Ishikawa (cell line): ENCODE data around the gene KICS2.

ENCODE experiments used
- CEBPB ChIP-seq: IDR thresholded peaks from 2 replicates; pipeline ENCODE4 v1.6.1; 2012
- CREB1 ChIP-seq: IDR thresholded peaks from 2 replicates; pipeline ENCODE4 v1.6.1; 2012; ENCODE audit warnings: low read depth
- EGR1 ChIP-seq: IDR thresholded peaks from 2 replicates; pipeline ENCODE4 v1.6.1; 2012
- EP300 ChIP-seq: IDR thresholded peaks from 2 replicates; pipeline ENCODE4 v1.6.1; 2012; ENCODE audit warnings: borderline replicate concordance
- FOXM1 ChIP-seq: IDR thresholded peaks from 2 replicates; pipeline ENCODE4 v1.6.1; 2012; ENCODE audit warnings: low read depth, borderline replicate concordance
- MAX ChIP-seq: IDR thresholded peaks from 2 replicates; pipeline ENCODE4 v1.6.1; 2012
- NFIC ChIP-seq: IDR thresholded peaks from 2 replicates; pipeline ENCODE4 v1.6.1; 2012
- RAD21 ChIP-seq: IDR thresholded peaks from 2 replicates; pipeline ENCODE4 v1.6.1; 2012; ENCODE audit warnings: low read depth
- REST ChIP-seq: IDR thresholded peaks from 2 replicates; pipeline ENCODE4 v1.6.1; 2012; ENCODE audit warnings: low read depth, mild to moderate bottlenecking
- TAF1 ChIP-seq: IDR thresholded peaks from 2 replicates; pipeline ENCODE4 v1.6.1; 2012; ENCODE audit warnings: low read depth, mild to moderate bottlenecking
- TCF12 ChIP-seq: IDR thresholded peaks from 2 replicates; pipeline ENCODE4 v1.6.1; 2012; ENCODE audit warnings: low read depth
- TEAD4 ChIP-seq: IDR thresholded peaks from 2 replicates; pipeline ENCODE4 v1.6.1; 2012
- YY1 ChIP-seq: IDR thresholded peaks from 2 replicates; pipeline ENCODE4 v1.6.1; 2012; ENCODE audit warnings: low read depth
- ZBTB7A ChIP-seq: IDR thresholded peaks from 2 replicates; pipeline ENCODE4 v1.6.1; 2012; ENCODE audit warnings: low read depth
- TF ChIP-seq, protein P1 (sequence below): IDR thresholded peaks from 2 replicates; pipeline ENCODE4 v1.6.1; 2012

The KICS2 gene

GRCh38 chr12:64225626-64226025 is 3.5 kb upstream of the KICS2 start:
- TF ChIP-seq TCF12, result no peak
- TF ChIP-seq TEAD4, result no peak
- no peak for TF ChIP-seq ZBTB7A
- no peak for TF ChIP-seq REST
- TF ChIP-seq EP300, result no peak
- TF ChIP-seq MAX, result no peak
- no peak for TF ChIP-seq NFIC
- no peak for TF ChIP-seq FOXM1
- TF ChIP-seq CEBPB, result no peak
- TF ChIP-seq TAF1, result no peak
- no peak for TF ChIP-seq YY1
- TF ChIP-seq, protein P1, sequence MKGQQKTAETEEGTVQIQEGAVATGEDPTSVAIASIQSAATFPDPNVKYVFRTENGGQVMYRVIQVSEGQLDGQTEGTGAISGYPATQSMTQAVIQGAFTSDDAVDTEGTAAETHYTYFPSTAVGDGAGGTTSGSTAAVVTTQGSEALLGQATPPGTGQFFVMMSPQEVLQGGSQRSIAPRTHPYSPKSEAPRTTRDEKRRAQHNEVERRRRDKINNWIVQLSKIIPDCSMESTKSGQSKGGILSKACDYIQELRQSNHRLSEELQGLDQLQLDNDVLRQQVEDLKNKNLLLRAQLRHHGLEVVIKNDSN, result no peak

DNA sequence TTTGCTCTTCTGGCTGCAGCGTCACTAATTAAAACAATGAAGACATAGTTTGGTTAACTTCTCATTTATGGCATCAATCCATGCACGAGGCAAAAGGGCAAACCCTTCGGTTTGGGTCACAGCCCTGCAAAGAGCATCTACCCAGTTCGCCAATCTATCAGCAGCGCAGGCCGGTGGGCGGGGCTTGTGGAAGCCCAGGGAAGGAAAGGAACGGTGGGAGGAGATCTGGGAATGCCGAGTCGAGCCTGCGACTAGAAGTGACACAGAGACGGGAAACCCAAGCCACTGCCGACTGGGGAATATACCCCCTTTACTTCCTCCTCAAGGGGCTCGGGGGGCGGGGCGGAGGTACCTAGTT is 466 bp downstream of the KICS2 start:
- TF ChIP-seq CEBPB, result no peak
- no peak for TF ChIP-seq EGR1
- TF ChIP-seq TAF1, result no peak
- no peak for TF ChIP-seq YY1
- no peak for TF ChIP-seq MAX
- TF ChIP-seq CREB1, result no peak
- TF ChIP-seq FOXM1, result no peak
- no peak for TF ChIP-seq TEAD4
- TF ChIP-seq NFIC, result no peak; the same call in 1 of the 2 replicates
- TF ChIP-seq RAD21, result no peak
- TF ChIP-seq TCF12, result no peak
- no peak for TF ChIP-seq REST
- TF ChIP-seq ZBTB7A, result no peak
- TF ChIP-seq, protein P1, result no peak
- no peak for TF ChIP-seq EP300

DNA sequence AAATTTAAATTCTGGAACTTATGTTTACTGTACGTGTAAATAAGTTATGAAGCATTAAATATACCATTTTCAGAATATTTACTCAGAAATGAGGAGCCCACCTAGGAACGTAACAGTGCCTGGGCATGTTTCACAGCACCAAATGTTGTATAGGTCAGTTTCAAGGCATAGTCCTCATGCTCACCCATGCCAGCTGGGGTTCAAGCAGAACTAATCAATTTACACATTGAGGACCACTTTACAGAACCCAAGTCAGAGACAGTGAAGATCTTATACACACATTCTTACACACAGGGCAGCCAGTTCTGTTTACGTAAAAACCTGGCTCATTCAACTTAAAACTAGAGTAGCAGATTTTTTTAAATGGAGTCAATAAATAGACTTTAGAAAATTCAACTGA is 2.0 kb downstream of the KICS2 start:
- TF ChIP-seq, protein P1, result no peak
- no peak for TF ChIP-seq FOXM1
- no peak for TF ChIP-seq EP300
- TF ChIP-seq MAX, result no peak
- no peak for TF ChIP-seq TEAD4
- no peak for TF ChIP-seq TAF1
- no peak for TF ChIP-seq CEBPB
- no peak for TF ChIP-seq TCF12
- no peak for TF ChIP-seq RAD21
- TF ChIP-seq CREB1, result no peak
- no peak for TF ChIP-seq YY1
- TF ChIP-seq NFIC, result no peak
- no peak for TF ChIP-seq ZBTB7A
- no peak for TF ChIP-seq EGR1
- no peak for TF ChIP-seq REST

DNA sequence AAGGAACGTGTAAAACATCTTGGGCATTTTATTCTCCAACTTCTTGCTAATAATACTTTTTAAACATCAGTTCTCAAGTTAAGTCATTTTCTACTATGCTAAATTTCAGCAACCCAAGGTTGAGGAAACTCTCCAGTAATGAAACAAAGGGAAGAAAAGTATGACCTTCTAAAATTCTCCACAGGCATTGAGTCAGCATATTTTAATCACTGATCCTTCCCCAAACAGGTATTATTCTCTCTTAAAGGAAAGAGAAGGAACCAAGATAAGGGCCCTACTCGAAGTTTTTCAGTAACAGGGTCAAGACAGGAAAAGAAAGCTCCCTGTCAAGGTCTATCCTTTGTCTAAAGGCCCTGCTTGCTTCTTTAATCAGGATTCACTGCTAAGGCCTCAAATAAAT is 3.0 kb downstream of the KICS2 start:
- TF ChIP-seq TEAD4 (no peak), EP300 (no peak), TAF1 (no peak), TCF12 (no peak), FOXM1 (no peak), REST (no peak), CREB1 (no peak), ZBTB7A (no peak)
- TF ChIP-seq, protein P1, result no peak
